Common myeloid progenitor, CD34-positive (primary cell): ENCODE results near the gene PSMB4. TPM values are rescaled to one million over a fixed set of nuclear protein-coding genes. Genes with fewer than 3 reads are reported as not detected.
"Not testable (repeated sequence)": the region's sequence is repeated elsewhere in the genome, so short reads cannot be mapped to it uniquely, and the experiment has no call there.

ENCODE experiments used
- CTCF ChIA-PET: fragments of 350-600 bp; sonication (Branson Sonifier 250); formaldehyde crosslinking; loops from one replicate; lab custom pipeline; 2021; ENCODE audit warnings: antibody characterized with exemption; lab: Charles Lee
- POLR2A ChIA-PET: fragments of 350-600 bp; sonication (Branson Sonifier 250); formaldehyde crosslinking; loops from one replicate; lab custom pipeline; 2021; ENCODE audit warnings: antibody characterized with exemption; lab: Charles Lee
- DNase-seq, 3 donors: peaks; one replicate each; pipeline versions ENCODE4 v3.0.0 to v3.0.0-alpha.2; 2013
- H3K27ac ChIP-seq, 2 experiments: 1 replicate in 1 of 2; 2 replicates in 1 of 2; pipeline ENCODE4 v1.7.0; 2013; ENCODE audit warnings: inconsistent platforms in 2 of 2, low read length in 2 of 2, mild to moderate bottlenecking in 2 of 2, low read depth in 1 of 2, moderate library complexity in 1 of 2; ENCODE audit not compliant: severe bottlenecking in 2 of 2, insufficient read depth in 1 of 2, poor library complexity in 1 of 2
- H3K27me3 ChIP-seq, 5 experiments: replicated peaks in 2 of 5; 1 replicate in 3 of 5; 2 replicates in 2 of 5; pipeline versions ENCODE4 v1.6.1 to v1.7.0; 2013; ENCODE audit warnings: low read length in 4 of 5, mild to moderate bottlenecking in 2 of 5, moderate library complexity in 2 of 5, inconsistent platforms in 1 of 5; ENCODE audit not compliant: insufficient read depth in 5 of 5, control insufficient read depth in 4 of 5
- H3K36me3 ChIP-seq, 4 experiments: 1 replicate in 2 of 4; 2 replicates in 2 of 4; pipeline versions ENCODE4 v1.6.1 to v1.7.0; 2013; ENCODE audit warnings: low read length in 3 of 4, control low read depth in 1 of 4, mild to moderate bottlenecking in 1 of 4; ENCODE audit not compliant: control insufficient read depth in 4 of 4, insufficient read depth in 4 of 4
- H3K4me1 ChIP-seq, 4 experiments: 1 replicate in 3 of 4; 2 replicates in 1 of 4; pipeline versions ENCODE4 v1.6.1 to v1.7.1; 2013; ENCODE audit warnings: low read length in 3 of 4, mild to moderate bottlenecking in 3 of 4, control low read depth in 1 of 4, inconsistent platforms in 1 of 4, moderate library complexity in 1 of 4; ENCODE audit not compliant: control insufficient read depth in 4 of 4, insufficient read depth in 4 of 4; ENCODE audit errors: control extremely low read depth in 1 of 4
- H3K4me3 ChIP-seq, 7 experiments: 1 replicate in 4 of 7; 2 replicates in 3 of 7; pipeline versions ENCODE4 v1.5.1 to v1.7.0; 2013; ENCODE audit warnings: mild to moderate bottlenecking in 7 of 7, low read length in 6 of 7, moderate library complexity in 6 of 7, inconsistent platforms in 2 of 7, low read depth in 2 of 7, control low read depth in 1 of 7; ENCODE audit not compliant: insufficient read depth in 4 of 7, control insufficient read depth in 1 of 7; ENCODE audit errors: extremely low read depth in 1 of 7
- H3K9me3 ChIP-seq, 5 experiments: 1 replicate in 4 of 5; 2 replicates in 1 of 5; pipeline versions ENCODE4 v1.6.1 to v1.7.1; 2013; ENCODE audit warnings: low read length in 4 of 5, mild to moderate bottlenecking in 2 of 5, inconsistent platforms in 1 of 5, low read depth in 1 of 5, moderate library complexity in 1 of 5; ENCODE audit not compliant: control insufficient read depth in 4 of 5, insufficient read depth in 2 of 5; ENCODE audit errors: control extremely low read depth in 1 of 5
- WGBS: methylation state at CpG from one replicate; pipeline ENCODE4 v1.1.5; 2013; ENCODE audit not compliant: insufficient coverage; 5-methylcytosine and 5-hydroxymethylcytosine counted together
- polyA plus RNA-seq: library from polyadenylated mRNA; unstranded; fragments of 120-200 nt; gene quantifications from one replicate; pipeline ENCODE4 v1.2.1, GENCODE V29; 2013

PSMB4 gene
- 275 TPM for polyA plus RNA-seq

DNA sequence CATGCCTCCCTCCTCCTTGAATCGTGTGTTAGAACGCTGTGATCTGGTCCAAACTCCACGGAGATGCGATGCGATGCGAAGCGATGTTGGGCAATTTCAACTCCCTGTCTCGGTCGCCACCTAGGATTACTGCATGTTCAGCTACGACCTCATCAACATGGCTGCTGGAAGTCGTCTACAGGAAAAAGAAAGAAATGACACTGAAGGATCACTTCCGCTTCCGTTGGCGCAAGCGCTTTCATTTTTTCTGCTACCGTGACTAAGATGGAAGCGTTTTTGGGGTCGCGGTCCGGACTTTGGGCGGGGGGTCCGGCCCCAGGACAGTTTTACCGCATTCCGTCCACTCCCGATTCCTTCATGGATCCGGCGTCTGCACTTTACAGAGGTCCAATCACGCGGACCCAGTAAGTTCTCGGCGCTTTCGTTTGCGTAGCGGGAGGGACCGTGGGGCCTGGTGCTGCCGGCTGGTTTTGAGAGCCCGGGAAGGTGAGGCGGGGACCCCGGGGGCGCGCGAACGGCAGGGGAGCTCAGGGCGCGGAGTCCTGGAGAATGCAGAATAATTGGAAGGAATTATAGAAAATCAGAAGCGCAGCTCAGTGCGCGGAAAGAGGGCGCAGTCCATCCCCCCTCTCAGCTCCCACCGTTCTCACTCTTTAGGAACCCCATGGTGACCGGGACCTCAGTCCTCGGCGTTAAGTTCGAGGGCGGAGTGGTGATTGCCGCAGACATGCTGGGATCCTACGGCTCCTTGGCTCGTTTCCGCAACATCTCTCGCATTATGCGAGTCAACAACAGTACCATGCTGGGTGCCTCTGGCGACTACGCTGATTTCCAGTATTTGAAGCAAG lies at the start of gene PSMB4:
PSMB4 (plus strand) TSS at position 250 of the 848 bp plus-strand sequence; CDS start at position 265, 15 bp downstream.
- peak; percentile 96 to 98 (median 97) for DNase-seq
- H3K27me3 ChIP-seq = no peaks in the 10 kb centered on the region
- CTCF ChIA-PET = interaction anchor here (0.6 to 8.3 kb wide), 8 partner anchors 17 to 148 kb away, joined by 3 to 50 read pairs (median 4); no protein-coding TSS in a partner anchor
- POLR2A ChIA-PET = interaction anchor here (0.5 to 1.6 kb wide), 6 partner anchors 28 to 268 kb away, joined by 3 to 6 read pairs (median 4); partner anchors contain the start of gene PI4KB
- peak within 1 kb of the TSS; percentile 83 to 99 (median 94) for H3K4me3 ChIP-seq
- peaks cover 6 to 36% (median 23%) of the 10 kb centered on the region in 4 experiments for H3K36me3 ChIP-seq
- peaks cover 0 to 14% (median 12%) of the 10 kb centered on the region in 4 experiments for H3K4me1 ChIP-seq
- WGBS = 0% methylated on average over 52 of the region's 63 CpGs
- no peaks in the 10 kb centered on the region for H3K9me3 ChIP-seq
- peak within 1 kb of the TSS; percentile 93 to 97 for H3K27ac ChIP-seq

DNA sequence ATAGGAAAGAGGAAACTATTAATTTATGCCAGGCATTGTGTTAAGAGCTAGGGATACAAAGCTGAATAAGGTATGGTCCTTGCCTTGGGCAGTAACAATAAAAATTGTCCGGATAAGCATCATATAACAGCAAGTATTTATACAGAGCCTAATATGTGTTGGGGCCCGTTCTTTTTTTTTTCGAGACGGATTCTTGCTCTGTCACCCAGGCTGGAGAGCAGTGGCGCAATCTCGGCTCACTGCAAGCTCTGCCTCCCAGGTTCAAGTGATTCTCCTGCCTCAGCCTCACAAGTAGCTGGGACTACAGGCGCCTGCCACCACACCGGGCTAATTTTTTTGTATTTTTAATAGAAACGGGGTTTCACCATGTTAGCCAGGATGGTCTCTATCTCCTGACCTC lies 49.0 kb upstream of the PSMB4 start:
- H3K36me3 ChIP-seq, H3K4me3 ChIP-seq, POLR2A ChIA-PET, H3K27ac ChIP-seq, DNase-seq, H3K27me3 ChIP-seq, H3K9me3 ChIP-seq: not testable (repeated sequence)
- CTCF ChIA-PET = interaction anchor here (0.5 to 6.0 kb wide), 4 partner anchors 10 to 109 kb away, joined by 3 to 39 read pairs (median 8); no protein-coding TSS in a partner anchor
- H3K4me1 ChIP-seq = peaks cover 16 to 21% (median 20%) of the 10 kb centered on the region in 4 experiments
- WGBS = 100% methylated on average over 6 of the region's 9 CpGs

DNA sequence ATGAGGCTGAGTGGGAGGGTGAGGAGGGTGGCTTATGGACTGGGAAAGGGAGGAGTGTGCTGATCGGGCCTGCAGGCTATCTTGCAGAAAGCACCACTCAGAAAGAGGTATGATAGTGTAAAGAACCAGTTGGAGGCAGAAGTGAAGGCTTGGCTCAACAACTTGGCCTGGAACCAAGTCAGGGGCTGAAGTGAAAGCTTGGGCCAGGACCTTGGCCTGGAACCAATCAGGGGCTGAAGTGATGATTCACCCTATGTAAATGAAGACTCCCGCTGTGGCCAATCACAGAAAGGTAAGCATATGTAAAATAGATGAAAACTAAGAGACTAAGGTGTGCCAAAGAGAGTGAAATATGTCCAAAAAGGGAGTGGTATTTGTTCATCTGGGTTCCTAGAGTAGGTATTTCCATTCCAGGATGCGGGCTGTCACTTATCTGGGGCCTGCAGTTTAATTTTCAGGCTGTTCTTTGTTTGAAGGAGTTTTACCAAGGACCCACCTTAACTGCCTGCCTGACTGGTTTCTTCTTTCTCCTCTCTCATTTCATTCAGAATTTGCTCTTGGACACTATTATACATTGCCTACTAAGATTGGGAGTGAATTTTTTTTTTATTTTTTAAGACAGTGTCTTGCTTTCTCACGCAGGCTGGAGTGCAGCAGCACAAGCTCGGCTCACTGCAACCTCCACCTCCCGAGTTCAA lies 47.2 kb upstream of the PSMB4 start:
- Histone ChIP-seq H3K27me3 (no peaks in the 10 kb centered on the region), H3K9me3 (peaks cover 0 to 10% (median 3%) of the 10 kb centered on the region in 5 experiments), H3K36me3 (no peaks in the 10 kb centered on the region), H3K27ac (no peak overlapping the region), H3K4me3 (no peak overlapping the region), H3K4me1 (peaks cover 6 to 9% (median 8%) of the 10 kb centered on the region in 4 experiments)
- CTCF ChIA-PET = interaction anchor here (0.6 to 6.0 kb wide), 6 partner anchors 13 to 599 kb away, joined by 3 to 39 read pairs (median 3); no protein-coding TSS in a partner anchor
- 100% methylated on average over 3 of the region's 6 CpGs for WGBS
- POLR2A ChIA-PET = no interaction called here
- DNase-seq = peak in 2 of 3 donors; percentile 17 to 26

DNA sequence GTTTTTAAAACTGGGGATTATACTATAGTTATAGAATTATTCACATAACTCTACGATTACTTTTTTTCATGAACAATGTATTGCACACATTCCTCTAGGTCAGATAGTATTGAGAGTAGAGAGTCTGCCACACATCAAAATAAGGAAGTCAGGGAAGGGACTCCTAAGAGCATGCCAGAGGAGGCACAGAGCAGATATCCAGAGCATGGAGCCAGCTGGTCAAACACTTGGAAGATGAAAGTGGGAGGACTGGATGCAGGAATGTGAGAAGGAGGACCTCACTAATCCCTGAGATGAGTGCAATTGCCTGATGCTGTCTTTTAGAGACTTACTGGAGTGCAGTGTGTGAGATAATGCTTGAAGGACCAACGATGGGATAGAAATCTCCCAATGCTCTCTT lies 42.7 kb upstream of the PSMB4 start:
- no peak for DNase-seq
- no peaks in the 10 kb centered on the region for H3K36me3 ChIP-seq
- H3K27me3 ChIP-seq = no peaks in the 10 kb centered on the region
- POLR2A ChIA-PET = interaction anchor here (0.5 to 0.9 kb wide), 2 partner anchors 8 to 9 kb away, joined by 3 to 5 read pairs; no protein-coding TSS in a partner anchor
- no peak overlapping the region for H3K4me3 ChIP-seq
- CTCF ChIA-PET = interaction anchor here (0.7 to 1.0 kb wide), 4 partner anchors 16 to 53 kb away, joined by 3 to 4 read pairs (median 4); no protein-coding TSS in a partner anchor
- 100% methylated on average over 1 of the region's 2 CpGs for WGBS
- no peak overlapping the region for H3K27ac ChIP-seq
- H3K4me1 ChIP-seq = no peaks in the 10 kb centered on the region
- peaks cover 0 to 5% (median 3%) of the 10 kb centered on the region in 5 experiments for H3K9me3 ChIP-seq

DNA sequence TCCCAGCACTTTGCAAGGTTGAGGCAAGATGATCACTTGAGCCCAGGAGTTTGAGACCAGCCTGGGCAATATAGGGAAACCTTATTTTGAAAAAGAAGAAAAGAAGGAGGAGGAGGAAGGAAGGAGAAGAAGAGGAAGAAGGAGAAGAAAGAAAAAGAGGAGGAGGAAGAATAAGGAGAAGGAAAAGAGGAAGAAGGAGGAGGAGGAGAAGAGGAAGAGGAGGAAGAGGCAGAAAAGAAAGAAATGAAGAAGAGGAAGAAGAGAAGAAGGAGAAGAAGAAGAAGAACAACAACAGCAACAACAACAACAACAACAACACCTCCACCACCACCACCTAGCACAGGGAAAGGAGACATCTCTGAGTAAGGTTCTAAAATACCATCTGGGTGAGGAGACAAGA lies 37.5 kb upstream of the PSMB4 start:
- Histone ChIP-seq H3K36me3 (no peaks in the 10 kb centered on the region), H3K4me1 (no peaks in the 10 kb centered on the region), H3K27ac (no peak overlapping the region), H3K27me3 (no peaks in the 10 kb centered on the region), H3K4me3 (no peak overlapping the region), H3K9me3 (peaks cover 0 to 10% (median 6%) of the 10 kb centered on the region in 5 experiments)
- ChIA-PET CTCF (no interaction called here), POLR2A (no interaction called here)
- no peak for DNase-seq

DNA sequence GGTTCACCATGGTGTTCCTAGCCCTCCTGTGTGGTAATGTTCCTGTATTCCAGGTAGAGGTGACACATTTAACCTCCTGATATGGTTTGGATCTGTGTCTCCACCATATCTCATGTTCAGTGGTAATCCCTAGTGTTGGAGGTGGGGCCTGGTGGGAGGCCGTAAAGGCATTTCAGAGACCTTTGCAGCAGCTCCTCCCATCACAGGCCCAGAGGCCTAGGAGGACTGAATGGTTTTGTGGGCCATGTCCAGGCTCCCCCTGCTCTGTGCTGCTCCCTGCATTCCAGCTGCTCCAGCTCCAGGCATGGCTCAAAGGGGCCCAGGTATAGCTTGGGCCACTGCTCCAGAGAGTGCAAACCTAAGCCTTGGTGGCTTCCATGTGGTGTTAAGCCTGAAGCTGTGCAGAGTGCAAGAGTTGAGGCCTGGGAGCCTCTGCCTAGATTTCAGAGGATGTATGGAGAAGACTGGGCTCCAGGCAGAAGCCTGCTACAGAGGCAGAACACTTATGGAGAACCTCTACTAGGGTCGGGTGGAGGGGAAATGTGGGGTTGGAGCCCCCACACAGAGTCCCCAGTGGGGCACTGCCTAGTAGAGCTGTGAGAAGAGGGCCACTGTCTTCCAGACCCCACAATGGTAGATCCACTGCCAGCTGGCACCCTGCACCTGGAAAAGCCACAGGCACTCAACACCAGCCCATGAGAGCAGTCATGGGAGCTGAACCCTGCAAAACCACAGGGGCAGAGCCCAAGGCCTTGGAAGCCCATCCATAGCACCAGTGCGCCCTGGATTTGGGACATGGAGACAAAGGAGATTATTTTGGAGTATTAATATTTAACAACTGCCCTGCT lies 36.8 kb upstream of the PSMB4 start:
- H3K9me3 ChIP-seq = peaks cover 0 to 10% (median 6%) of the 10 kb centered on the region in 5 experiments
- no peaks in the 10 kb centered on the region for H3K36me3 ChIP-seq
- ChIA-PET CTCF (no interaction called here), POLR2A (no interaction called here)
- no peaks in the 10 kb centered on the region for H3K4me1 ChIP-seq
- H3K4me3 ChIP-seq = no peak overlapping the region
- 100% methylated on average over 2 of the region's 3 CpGs for WGBS
- no peak for DNase-seq
- H3K27ac ChIP-seq = no peak overlapping the region
- H3K27me3 ChIP-seq = no peaks in the 10 kb centered on the region
